IMR-90 (cell line): Measurements from ENCODE around the gene NKG7. TPM values are rescaled to one million over a fixed set of nuclear protein-coding genes. Genes with fewer than 3 reads are reported as not detected.

Experiments used
- ATAC-seq: fragments of 200-7000 bp; cut with Tn5 transposase; 2 replicates; pipeline ENCODE4 v1.9.1; 2020; ENCODE audit warnings: low read depth, mild to moderate bottlenecking, moderate library complexity
- BruUV-seq: library from RNA; stranded (reverse); fragments of 400-500 nt; replicated peaks from 2 replicates; lab custom pipeline; 2021; lab: Mats Ljungman, UMichigan
- CTCF ChIA-PET: fragments of 300-600 bp; formaldehyde crosslinking; extraction: SDS; loops from one replicate; lab custom pipeline; 2021; ENCODE audit warnings: antibody characterized with exemption; lab: Yijun Ruan, JAX
- POLR2A ChIA-PET: fragments of 300-600 bp; sonication (Branson Sonifier 250); formaldehyde crosslinking; loops from one replicate; lab custom pipeline; 2022; ENCODE audit warnings: antibody characterized with exemption; ENCODE audit not compliant: unreplicated experiment; lab: Charles Lee
- DNase-seq: peaks from one replicate; pipeline ENCODE4 v3.0.0; 2013
- H2AFZ ChIP-seq: replicated peaks from 2 replicates; pipeline ENCODE3; 2013; ENCODE audit warnings: low read length, mild to moderate bottlenecking; ENCODE audit not compliant: poor library complexity
- H2AK5ac ChIP-seq: 2 replicates; pipeline ENCODE4 v1.6.1; 2013; ENCODE audit warnings: low read depth, low read length, inconsistent platforms
- H2AK9ac ChIP-seq: replicated peaks from 2 replicates; pipeline ENCODE3; 2013; ENCODE audit warnings: mild to moderate bottlenecking, low read depth, low read length, moderate library complexity; ENCODE audit not compliant: poor library complexity
- H2BK120ac ChIP-seq: 2 replicates; pipeline ENCODE4 v1.6.1; 2013; ENCODE audit warnings: low read depth, low read length, inconsistent platforms
- H2BK15ac ChIP-seq: 3 replicates; pipeline ENCODE4 v1.6.1; 2013; ENCODE audit warnings: low read depth, low read length, inconsistent platforms
- H2BK20ac ChIP-seq: 2 replicates; pipeline ENCODE4 v1.6.1; 2013; ENCODE audit warnings: low read depth, mild to moderate bottlenecking, inconsistent platforms, low read length, moderate library complexity
- H2BK5ac ChIP-seq: 2 replicates; pipeline ENCODE4 v1.6.1; 2013; ENCODE audit warnings: mild to moderate bottlenecking, low read depth, low read length, inconsistent platforms; ENCODE audit not compliant: poor library complexity, severe bottlenecking
- H3K14ac ChIP-seq: replicated peaks from 2 replicates; pipeline ENCODE4 v1.6.1; 2013; ENCODE audit warnings: low read depth, low read length, inconsistent platforms
- H3K18ac ChIP-seq: 2 replicates; pipeline ENCODE4 v1.6.1; 2013; ENCODE audit warnings: low read depth, low read length, control low read depth
- H3K23ac ChIP-seq: 2 replicates; pipeline ENCODE4 v1.6.1; 2013; ENCODE audit warnings: low read depth, low read length, inconsistent platforms
- H3K27ac ChIP-seq: 2 replicates; pipeline ENCODE4 v1.5.1; 2013; ENCODE audit warnings: mild to moderate bottlenecking, control low read depth, low read length; ENCODE audit not compliant: insufficient read depth
- H3K27me3 ChIP-seq: 2 replicates; pipeline ENCODE4 v1.6.1; 2013; ENCODE audit warnings: low read length; ENCODE audit not compliant: control insufficient read depth, insufficient read depth
- H3K36me3 ChIP-seq: 2 replicates; pipeline ENCODE4 v1.6.1; 2013; ENCODE audit warnings: low read length, mixed read lengths; ENCODE audit not compliant: control insufficient read depth, insufficient read depth
- H3K4ac ChIP-seq: 2 replicates; pipeline ENCODE4 v1.6.1; 2013; ENCODE audit warnings: low read depth, low read length, inconsistent platforms
- H3K4me1 ChIP-seq: 2 replicates; pipeline ENCODE4 v1.6.1; 2013; ENCODE audit warnings: low read length, mixed read lengths; ENCODE audit not compliant: control insufficient read depth, insufficient read depth
- H3K4me2 ChIP-seq: 2 replicates; pipeline ENCODE4 v1.6.1; 2013; ENCODE audit warnings: low read depth, mild to moderate bottlenecking, control low read depth, low read length, moderate library complexity
- H3K4me3 ChIP-seq: 2 replicates; pipeline ENCODE4 v1.5.1; 2013; ENCODE audit warnings: low read depth, mild to moderate bottlenecking, control low read depth, low read length, moderate library complexity; ENCODE audit not compliant: insufficient read depth
- H3K56ac ChIP-seq: 2 replicates; pipeline ENCODE4 v1.6.1; 2013; ENCODE audit warnings: low read length, inconsistent platforms; ENCODE audit not compliant: insufficient read depth; ENCODE audit errors: extremely low read depth
- H3K79me1 ChIP-seq, 2 experiments: 2 replicates each; pipeline ENCODE4 v1.6.1; 2013; ENCODE audit warnings: low read length in 2 of 2, inconsistent platforms in 1 of 2, low read depth in 1 of 2
- H3K9ac ChIP-seq: 2 replicates; pipeline ENCODE4 v1.6.1; 2013; ENCODE audit warnings: low read depth, low read length, control low read depth
- H3K9me1 ChIP-seq: 2 replicates; pipeline ENCODE4 v1.6.1; 2013; ENCODE audit warnings: low read length, inconsistent platforms; ENCODE audit not compliant: insufficient read depth
- H3K9me3 ChIP-seq: 2 replicates; pipeline ENCODE4 v1.6.1; 2013; ENCODE audit warnings: low read length; ENCODE audit not compliant: control insufficient read depth, insufficient read depth
- H4K20me1 ChIP-seq: 2 replicates; pipeline ENCODE4 v1.6.1; 2013; ENCODE audit warnings: low read length, inconsistent platforms; ENCODE audit not compliant: insufficient read depth
- H4K5ac ChIP-seq: 2 replicates; pipeline ENCODE4 v1.6.1; 2013; ENCODE audit warnings: mild to moderate bottlenecking, low read depth, low read length, control low read depth
- H4K8ac ChIP-seq, 2 experiments: 2 replicates each; pipeline ENCODE4 v1.6.1; 2013; ENCODE audit warnings: low read depth in 2 of 2, low read length in 2 of 2, control low read depth in 1 of 2, inconsistent platforms in 1 of 2
- H4K91ac ChIP-seq: 2 replicates; pipeline ENCODE4 v1.6.1; 2013; ENCODE audit warnings: low read depth, low read length, inconsistent platforms; ENCODE audit not compliant: insufficient read depth
- CEBPB ChIP-seq: IDR thresholded peaks from 2 replicates; pipeline ENCODE4 v1.6.1; 2012; ENCODE audit warnings: low read depth, low read length, improper control_type of control experiment
- CHD1 ChIP-seq: IDR thresholded peaks from 2 replicates; pipeline ENCODE4 v1.6.1; 2012; ENCODE audit warnings: low read depth, low read length, improper control_type of control experiment
- FOS ChIP-seq: fragments of 150-350 bp; IDR thresholded peaks from 2 replicates; pipeline ENCODE4 v1.6.1; 2016; ENCODE audit warnings: low read depth, low read length
- MAFK ChIP-seq: IDR thresholded peaks from 2 replicates; pipeline ENCODE4 v1.6.1; 2012; ENCODE audit warnings: low read depth, low read length, improper control_type of control experiment
- MAZ ChIP-seq: IDR thresholded peaks from 2 replicates; pipeline ENCODE4 v1.6.1; 2012; ENCODE audit warnings: low read depth, mild to moderate bottlenecking, low read length, improper control_type of control experiment, moderate library complexity, borderline replicate concordance
- MXI1 ChIP-seq: IDR thresholded peaks from 2 replicates; pipeline ENCODE4 v1.6.1; 2012; ENCODE audit warnings: low read depth, mild to moderate bottlenecking, low read length, moderate library complexity, borderline replicate concordance
- NFE2L2 ChIP-seq: fragments of 150-350 bp; IDR thresholded peaks from 2 replicates; pipeline ENCODE4 v1.6.1; 2016; ENCODE audit warnings: low read depth, mild to moderate bottlenecking, low read length
- POLR2A ChIP-seq: IDR thresholded peaks from 2 replicates; pipeline ENCODE4 v1.6.1; 2012; ENCODE audit warnings: mild to moderate bottlenecking, low read depth, low read length
- RAD21 ChIP-seq: IDR thresholded peaks from 2 replicates; pipeline ENCODE4 v1.6.1; 2012; ENCODE audit warnings: low read length, improper control_type of control experiment
- RCOR1 ChIP-seq: IDR thresholded peaks from 2 replicates; pipeline ENCODE4 v1.6.1; 2012; ENCODE audit warnings: mild to moderate bottlenecking, low read length, improper control_type of control experiment; ENCODE audit not compliant: insufficient replicate concordance
- RFX5 ChIP-seq: IDR thresholded peaks from 2 replicates; pipeline ENCODE4 v1.8.0; 2012; ENCODE audit warnings: low read depth, mild to moderate bottlenecking, low read length, moderate library complexity
- SMC3 ChIP-seq: fragments of 150-350 bp; IDR thresholded peaks from 2 replicates; pipeline ENCODE4 v1.6.1; 2016; ENCODE audit warnings: low read depth, mild to moderate bottlenecking, antibody characterized with exemption, low read length, moderate library complexity
- WGBS, 2 experiments: methylation state at CpG; one replicate each; pipeline versions ENCODE4 v1.1.5 to v1.1.7; 2013; ENCODE audit warnings: missing lambda C conversion rate in 2 of 2; ENCODE audit not compliant: insufficient read length in 1 of 2; ENCODE audit errors: extremely low coverage in 2 of 2; 5-methylcytosine and 5-hydroxymethylcytosine counted together
- dilution Hi-C: fragments of 300-500 bp; cut with HindIII; formaldehyde crosslinking; loops from one replicate; pipeline ENCODE4 v1.14.3; 2018; ENCODE audit warnings: low sequenced_read_pairs; ENCODE audit not compliant: unreplicated experiment
- in situ Hi-C: fragments of 300-500 bp; cut with MboI; formaldehyde crosslinking; loops from 3 replicates; pipeline ENCODE4 v1.14.3; 2019; ENCODE audit warnings: low sequenced_read_pairs, inconsistent platforms, mixed read lengths
- intact Hi-C: fragments of 100-400 bp; cut with micrococcal nuclease; formaldehyde crosslinking; loops from 2 replicates; pipeline ENCODE4 v1.10.0; 2022
- polyA plus RNA-seq, 3 experiments: library from polyadenylated mRNA; depleted of rRNA; stranded (reverse); fragments of >200 nt; gene quantifications; 2 replicates each; pipeline ENCODE4 v1.2.3, GENCODE V29; 2012; ENCODE audit warnings: low replicate concordance in 1 of 3
- total RNA-seq: library from RNA; depleted of rRNA; stranded (reverse); fragments of >200 nt; gene quantifications from 2 replicates; pipeline ENCODE4 v1.2.3, GENCODE V29; 2012
- TF ChIP-seq, protein P1 (sequence below): fragments of 150-350 bp; IDR thresholded peaks from 2 replicates; pipeline ENCODE4 v1.6.1; 2017; ENCODE audit warnings: mild to moderate bottlenecking, antibody characterized with exemption, low read length, low read depth
- TF ChIP-seq, protein P2 (sequence below): conservative IDR thresholded peaks from 2 replicates; pipeline ENCODE4 v1.5.1; 2012; ENCODE audit warnings: mild to moderate bottlenecking, low read depth, low read length, improper control_type of control experiment

Gene NKG7
- total and polyA plus RNA-seq, 2 of the 4 experiments (the other 2 are of a cell fraction): not detected

GRCh38 chr19:51331193-51331592 is 41.3 kb downstream of the NKG7 start:
- Histone ChIP-seq H4K20me1 (no peaks in the 10 kb centered on the region), H3K4me1 (no peaks in the 10 kb centered on the region), H3K9me3 (no peaks in the 10 kb centered on the region), H3K27me3 (peaks cover 4% of the 10 kb centered on the region; the same call in 1 of the 2 replicates), H3K79me1 (no peaks in the 10 kb centered on the region), H3K4me2 (no peak overlapping the region), H2BK15ac (no peak overlapping the region), H3K36me3 (no peaks in the 10 kb centered on the region), H4K91ac (no peak overlapping the region), H4K5ac (no peak overlapping the region), H3K18ac (no peak overlapping the region), H3K56ac (no peak overlapping the region), H4K8ac (no peak overlapping the region), H3K4ac (no peak overlapping the region), H3K27ac (no peak overlapping the region), H3K23ac (no peak overlapping the region), H3K9ac (no peak overlapping the region), H2BK5ac (no peak overlapping the region), H2AFZ (no peak overlapping the region), H3K9me1 (no peaks in the 10 kb centered on the region), H2AK9ac (no peak overlapping the region), H2AK5ac (no peak overlapping the region), H2BK120ac (no peak overlapping the region), H3K4me3 (no peak overlapping the region), H2BK20ac (no peak overlapping the region), H3K14ac (no peak overlapping the region)
- in situ Hi-C loops (no loop called here), intact Hi-C loops (no loop called here), dilution Hi-C loops (no loop called here)
- TF ChIP-seq CHD1 (no peak), MAFK (no peak), RCOR1 (no peak), MAZ (no peak), SMC3 (no peak), POLR2A (no peak), CEBPB (no peak), NFE2L2 (no peak), RFX5 (no peak), MXI1 (no peak), RAD21 (no peak), FOS (no peak)
- TF ChIP-seq, protein P1, sequence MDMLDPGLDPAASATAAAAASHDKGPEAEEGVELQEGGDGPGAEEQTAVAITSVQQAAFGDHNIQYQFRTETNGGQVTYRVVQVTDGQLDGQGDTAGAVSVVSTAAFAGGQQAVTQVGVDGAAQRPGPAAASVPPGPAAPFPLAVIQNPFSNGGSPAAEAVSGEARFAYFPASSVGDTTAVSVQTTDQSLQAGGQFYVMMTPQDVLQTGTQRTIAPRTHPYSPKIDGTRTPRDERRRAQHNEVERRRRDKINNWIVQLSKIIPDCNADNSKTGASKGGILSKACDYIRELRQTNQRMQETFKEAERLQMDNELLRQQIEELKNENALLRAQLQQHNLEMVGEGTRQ: no peak
- TF ChIP-seq, protein P2, sequence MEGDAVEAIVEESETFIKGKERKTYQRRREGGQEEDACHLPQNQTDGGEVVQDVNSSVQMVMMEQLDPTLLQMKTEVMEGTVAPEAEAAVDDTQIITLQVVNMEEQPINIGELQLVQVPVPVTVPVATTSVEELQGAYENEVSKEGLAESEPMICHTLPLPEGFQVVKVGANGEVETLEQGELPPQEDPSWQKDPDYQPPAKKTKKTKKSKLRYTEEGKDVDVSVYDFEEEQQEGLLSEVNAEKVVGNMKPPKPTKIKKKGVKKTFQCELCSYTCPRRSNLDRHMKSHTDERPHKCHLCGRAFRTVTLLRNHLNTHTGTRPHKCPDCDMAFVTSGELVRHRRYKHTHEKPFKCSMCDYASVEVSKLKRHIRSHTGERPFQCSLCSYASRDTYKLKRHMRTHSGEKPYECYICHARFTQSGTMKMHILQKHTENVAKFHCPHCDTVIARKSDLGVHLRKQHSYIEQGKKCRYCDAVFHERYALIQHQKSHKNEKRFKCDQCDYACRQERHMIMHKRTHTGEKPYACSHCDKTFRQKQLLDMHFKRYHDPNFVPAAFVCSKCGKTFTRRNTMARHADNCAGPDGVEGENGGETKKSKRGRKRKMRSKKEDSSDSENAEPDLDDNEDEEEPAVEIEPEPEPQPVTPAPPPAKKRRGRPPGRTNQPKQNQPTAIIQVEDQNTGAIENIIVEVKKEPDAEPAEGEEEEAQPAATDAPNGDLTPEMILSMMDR: no peak
- DNase-seq (no peak), ATAC-seq (no peak)
- 88% methylated on average over 1 of the region's 3 CpGs; no CpG with 5 or more reads in 1 of the 2 experiments for WGBS, 2 experiments
- POLR2A ChIA-PET: no interaction called here
- CTCF ChIA-PET: no interaction called here
- no TSS peak for BruUV-seq
